AG09319 (cell line): ENCODE measurements around the gene DCDC2B.

Experiments used
- DNase-seq: peaks from one replicate; pipeline ENCODE4 v3.0.0-alpha.2; 2010; ENCODE audit warnings: low read depth; ENCODE audit errors: extremely low read depth
- TF ChIP-seq, protein P1 (sequence below): IDR thresholded peaks from 2 replicates; pipeline ENCODE4 v1.5.1; 2011; ENCODE audit warnings: low read depth, mild to moderate bottlenecking, inconsistent platforms, low read length, moderate library complexity

Gene DCDC2B

DNA sequence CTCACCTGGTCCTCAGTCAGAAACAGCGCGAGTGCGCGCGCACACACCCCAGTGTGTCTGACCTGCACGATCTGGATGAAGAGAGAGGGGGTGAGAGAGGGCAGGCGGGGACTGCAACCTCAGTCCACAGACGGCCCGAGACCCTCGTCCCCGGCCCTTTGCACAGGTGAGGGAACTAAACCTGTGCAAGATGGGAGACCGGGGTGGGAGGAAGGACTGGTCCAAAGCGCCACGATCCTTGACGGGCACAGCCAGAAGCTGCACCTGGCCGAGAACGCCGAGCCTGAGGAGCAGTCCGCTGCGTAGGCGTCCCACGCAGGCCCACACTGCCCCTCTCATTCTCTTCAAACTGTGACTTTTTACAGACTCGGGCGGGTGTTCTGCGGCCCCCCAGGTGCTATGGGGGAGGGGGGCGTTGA, 3.9 kb upstream of the DCDC2B start:
- TF ChIP-seq, protein P1, sequence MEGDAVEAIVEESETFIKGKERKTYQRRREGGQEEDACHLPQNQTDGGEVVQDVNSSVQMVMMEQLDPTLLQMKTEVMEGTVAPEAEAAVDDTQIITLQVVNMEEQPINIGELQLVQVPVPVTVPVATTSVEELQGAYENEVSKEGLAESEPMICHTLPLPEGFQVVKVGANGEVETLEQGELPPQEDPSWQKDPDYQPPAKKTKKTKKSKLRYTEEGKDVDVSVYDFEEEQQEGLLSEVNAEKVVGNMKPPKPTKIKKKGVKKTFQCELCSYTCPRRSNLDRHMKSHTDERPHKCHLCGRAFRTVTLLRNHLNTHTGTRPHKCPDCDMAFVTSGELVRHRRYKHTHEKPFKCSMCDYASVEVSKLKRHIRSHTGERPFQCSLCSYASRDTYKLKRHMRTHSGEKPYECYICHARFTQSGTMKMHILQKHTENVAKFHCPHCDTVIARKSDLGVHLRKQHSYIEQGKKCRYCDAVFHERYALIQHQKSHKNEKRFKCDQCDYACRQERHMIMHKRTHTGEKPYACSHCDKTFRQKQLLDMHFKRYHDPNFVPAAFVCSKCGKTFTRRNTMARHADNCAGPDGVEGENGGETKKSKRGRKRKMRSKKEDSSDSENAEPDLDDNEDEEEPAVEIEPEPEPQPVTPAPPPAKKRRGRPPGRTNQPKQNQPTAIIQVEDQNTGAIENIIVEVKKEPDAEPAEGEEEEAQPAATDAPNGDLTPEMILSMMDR, result no peak
- no peak for DNase-seq

DNA sequence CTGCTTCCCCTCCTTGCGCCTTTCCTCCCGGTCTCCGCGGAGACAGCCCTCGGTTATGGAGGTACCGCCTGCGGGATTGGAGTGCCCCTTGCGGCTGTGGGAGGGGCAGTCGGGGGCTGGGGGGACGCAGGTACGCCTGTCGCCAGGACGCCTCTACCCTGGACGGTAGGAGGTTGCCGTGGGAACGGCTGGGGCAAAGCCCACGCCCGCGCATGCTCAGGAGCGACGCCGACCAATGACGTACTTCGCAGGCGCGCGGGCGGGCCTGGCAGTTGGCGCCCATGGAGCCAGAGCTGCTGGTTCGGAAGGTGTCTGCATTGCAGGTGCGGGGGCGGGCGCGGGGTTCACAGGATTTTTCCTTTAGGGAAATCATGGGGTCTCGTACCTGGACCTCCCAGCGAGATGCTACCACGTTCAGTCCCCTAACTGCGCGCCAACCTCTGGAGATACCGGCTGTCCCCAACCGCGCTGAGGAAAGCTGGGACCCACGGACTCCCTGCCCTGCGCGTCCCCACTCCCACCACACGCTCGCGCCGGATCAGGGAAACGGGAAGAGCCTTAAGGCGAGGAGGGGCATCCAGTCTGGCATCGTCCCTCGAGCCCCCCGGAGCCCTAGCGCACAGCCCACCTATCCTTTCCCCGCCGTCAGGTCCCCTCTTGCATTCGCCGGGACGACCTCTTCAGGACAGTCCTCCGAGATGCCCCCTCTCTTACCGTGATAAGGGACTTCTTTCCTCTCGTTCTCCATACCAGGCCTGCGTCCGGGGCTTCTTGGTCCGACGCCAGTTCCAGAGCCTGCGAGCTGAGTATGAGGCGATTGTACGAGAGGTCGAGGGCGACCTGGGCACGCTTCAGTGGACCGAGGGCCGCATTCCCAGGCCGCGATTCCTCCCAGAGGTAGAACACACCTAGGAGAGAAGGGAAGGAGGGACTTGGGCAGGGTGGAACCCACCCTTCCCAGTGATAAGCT, 3.2 kb upstream of the DCDC2B start, which contains the start of gene IQCC:
Gene IQCC (plus strand): TSS at position 271 of the 970 bp plus-strand sequence. CDS start 11 bp downstream, at position 282.
- TF ChIP-seq, protein P1, result no peak

DNA sequence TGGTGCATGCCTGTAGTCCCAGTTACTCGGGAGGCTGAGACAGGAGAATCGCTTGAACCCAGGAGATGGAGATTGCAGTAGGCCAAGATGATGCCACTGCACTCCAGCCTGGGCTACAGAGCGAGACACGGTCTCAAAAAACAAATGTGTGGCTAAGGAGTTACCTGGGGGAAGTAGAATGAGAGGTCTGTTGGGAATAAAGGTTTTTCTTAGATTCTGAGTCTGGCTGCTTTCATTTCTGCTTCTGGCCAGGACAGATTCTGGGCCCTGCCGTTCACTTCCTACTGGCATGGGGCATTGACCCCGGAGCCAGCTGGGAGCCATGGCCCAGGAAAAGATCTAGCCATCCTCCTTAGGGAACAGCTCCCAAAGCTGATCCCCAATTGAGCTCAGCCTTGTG, 420 bp upstream of the DCDC2B start:
- TF ChIP-seq, protein P1, result no peak

More for the DNA sequence above, 3.2 kb upstream of the DCDC2B start, which contains the start of gene IQCC:
- peak; percentile 45 for DNase-seq

DNA sequence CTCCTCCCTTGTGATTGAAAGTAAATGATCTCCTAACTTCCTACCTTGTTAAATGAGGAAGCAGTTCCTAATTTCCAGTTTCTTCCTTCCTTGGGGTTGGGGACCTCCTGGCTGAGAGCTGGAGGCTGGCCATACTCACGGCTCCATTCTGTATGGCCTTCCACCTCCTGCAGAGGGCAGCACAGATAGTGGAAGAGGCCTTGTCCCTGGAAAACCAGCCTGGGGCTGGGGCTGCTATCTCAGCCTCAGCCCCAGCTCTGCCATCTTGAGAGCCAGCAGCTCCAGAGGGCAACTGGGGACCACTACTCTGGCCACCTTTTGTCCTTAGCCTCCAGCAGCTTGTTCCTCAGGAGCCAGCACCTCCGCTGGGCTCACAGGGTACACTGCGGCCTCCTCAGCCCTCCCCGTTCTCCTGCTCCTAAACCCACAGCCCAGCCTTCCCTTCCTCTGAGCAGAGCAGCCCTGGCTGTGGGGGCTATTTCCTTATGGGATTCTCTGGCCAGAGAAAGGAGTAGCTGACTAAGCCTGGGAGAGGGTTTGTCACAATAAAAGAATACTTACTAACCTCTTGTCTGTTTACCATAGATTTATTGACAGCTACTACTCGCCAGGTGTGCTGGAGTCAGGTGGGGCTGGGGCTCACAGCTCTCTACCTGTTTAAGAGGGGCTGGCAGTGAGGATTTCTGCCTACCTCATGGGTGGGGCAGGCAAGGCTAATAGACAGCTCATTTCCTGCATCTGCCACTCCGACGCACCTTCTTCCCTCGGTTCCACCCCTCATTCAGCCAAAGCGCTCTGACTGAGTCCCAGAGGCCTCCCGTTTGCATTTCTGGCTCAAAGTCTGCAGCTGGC, 7.0 kb downstream of the DCDC2B start:
- no peak for DNase-seq
- TF ChIP-seq, protein P1, result peak; percentile 82

More for the DNA sequence above, 420 bp upstream of the DCDC2B start:
- DNase-seq, result no peak

DNA sequence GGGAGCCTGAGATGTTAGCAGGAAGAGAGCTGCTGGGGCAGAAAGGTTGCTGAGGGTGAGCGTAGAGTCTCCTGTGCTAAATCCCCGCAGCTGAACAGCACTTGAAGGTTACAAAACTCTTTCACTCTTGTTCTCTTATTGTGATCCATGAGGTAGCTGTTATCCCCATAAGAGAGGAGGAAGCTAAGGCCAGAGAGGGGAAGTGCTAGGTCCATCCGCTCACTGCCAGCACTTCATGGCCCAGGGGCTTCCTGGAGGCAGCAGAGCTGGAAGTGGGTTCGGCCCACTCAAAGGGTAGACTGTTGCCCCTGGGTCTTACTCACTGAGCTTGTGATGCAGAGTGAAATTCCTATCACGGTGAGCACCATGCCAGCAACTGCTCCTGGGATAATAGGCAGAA, 7.7 kb downstream of the DCDC2B start:
- DNase-seq, result no peak
- TF ChIP-seq, protein P1, result no peak

DNA sequence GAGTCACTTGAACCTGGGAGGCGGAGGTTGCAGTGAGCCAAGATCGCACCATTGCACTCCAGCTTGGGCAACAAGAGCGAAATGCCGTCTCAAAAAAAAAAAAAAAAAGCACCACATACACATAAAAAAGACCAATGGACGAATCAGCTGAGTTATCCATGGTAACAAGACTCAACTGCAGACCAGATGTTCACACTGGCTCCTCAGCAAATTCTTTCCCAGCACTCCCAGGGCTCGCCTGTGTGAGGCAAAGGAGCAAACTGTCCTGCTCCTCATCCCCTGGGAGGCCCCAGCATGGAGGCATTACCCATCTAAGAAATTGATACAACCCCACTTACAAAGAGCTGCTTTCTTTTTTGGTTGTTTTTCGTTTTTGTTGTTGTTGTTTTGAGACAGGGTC, 10.1 kb downstream of the DCDC2B start:
- TF ChIP-seq, protein P1, result no peak
- DNase-seq, result no peak
